Kidney (tissue), 14 donors: Measurements from ENCODE around the gene RECK. TPM values are rescaled to one million over a fixed set of nuclear protein-coding genes. Genes with fewer than 3 reads are reported as not detected.
"Not testable (repeated sequence)": the region's sequence is repeated elsewhere in the genome, so short reads cannot be mapped to it uniquely, and the experiment has no call there.

ENCODE experiments used
- DNase-seq, 5 donors: peaks; one replicate each; pipeline ENCODE4 v3.0.0-alpha.2; 2013 to 2020
- FAIRE-seq: peaks from 2 replicates; lab custom pipeline; 2012; peaks lifted over from hg19 to GRCh38; lab: Jason Lieb, UNC
- H3K27ac ChIP-seq, 2 donors: one replicate each; pipeline ENCODE4 v1.7.0; 2013; ENCODE audit warnings: low read depth in 2 of 2, low read length in 2 of 2, inconsistent platforms in 1 of 2
- H3K27me3 ChIP-seq: one replicate; pipeline ENCODE4 v1.7.1; 2013; ENCODE audit warnings: low read length, inconsistent platforms; ENCODE audit not compliant: control insufficient read depth, insufficient read depth
- H3K36me3 ChIP-seq, 3 donors: one replicate each; pipeline versions ENCODE4 v1.7.0 to v1.7.1; 2013; ENCODE audit warnings: low read length in 3 of 3, control low read depth in 1 of 3, inconsistent platforms in 1 of 3; ENCODE audit not compliant: insufficient read depth in 3 of 3, control insufficient read depth in 2 of 3
- H3K4me1 ChIP-seq, 3 donors: one replicate each; pipeline versions ENCODE4 v1.7.0 to v1.7.1; 2013; ENCODE audit warnings: low read length in 3 of 3, inconsistent platforms in 1 of 3, low read depth in 1 of 3; ENCODE audit not compliant: control insufficient read depth in 2 of 3, insufficient read depth in 2 of 3
- H3K4me3 ChIP-seq, 3 donors: one replicate each; pipeline versions ENCODE4 v1.7.0 to v1.8.1; 2013; ENCODE audit warnings: low read length in 3 of 3, control low read depth in 1 of 3, inconsistent platforms in 1 of 3
- H3K9ac ChIP-seq, 3 donors: one replicate each; pipeline versions ENCODE4 v1.7.0 to v1.7.1; 2013; ENCODE audit warnings: low read length in 3 of 3, control low read depth in 1 of 3, inconsistent platforms in 1 of 3
- H3K9me3 ChIP-seq, 3 donors: one replicate each; pipeline versions ENCODE4 v1.7.0 to v1.7.1; 2013; ENCODE audit warnings: low read length in 3 of 3, control low read depth in 1 of 3, inconsistent platforms in 1 of 3; ENCODE audit not compliant: control insufficient read depth in 2 of 3, insufficient read depth in 1 of 3
- CTCF ChIP-seq: IDR thresholded peaks from 3 replicates; pipeline ENCODE4 v1.5.1; 2012; ENCODE audit warnings: mild to moderate bottlenecking, moderate library complexity, borderline replicate concordance; ENCODE audit not compliant: insufficient read depth; ENCODE audit errors: extremely low read depth
- intact Hi-C: fragments of 100-400 bp; cut with DNase I; formaldehyde crosslinking; loops from one replicate; pipeline ENCODE4 v1.11.1; 2022
- polyA plus RNA-seq: library from polyadenylated mRNA; stranded (reverse); fragments of 350-450 nt; fragmentation: Illumina TruSeq; extraction: RNeasy Lipid Tissue Mini Kit (QIAGEN cat#74804); gene quantifications from one replicate; pipeline ENCODE4 v1.2.3, GENCODE V29; 2014; ENCODE audit warnings: low read depth, low replicate concordance; ENCODE audit not compliant: insufficient read depth
- total RNA-seq: library from RNA; stranded (reverse); fragmentation: NEBNext Ultra II Directional; extraction: Animal tissue kit (Norgen Biotek cat#: 25700); gene quantifications from one replicate; pipeline ENCODE4 v1.2.1, GENCODE V29; 2021
- donor health status: control.
- donor health status: control.
- donor health status: control.
- donor health status: control.
- donor health status: control.
- donor health status: DM: yes; HTN: yes; CAD: no.
- donor health status: Normal renal cell carcinoma (clear cell type).

RECK gene
- total and polyA plus RNA-seq, 2 donors from 2014 or later, result 4.5 to 10.4 TPM

DNA sequence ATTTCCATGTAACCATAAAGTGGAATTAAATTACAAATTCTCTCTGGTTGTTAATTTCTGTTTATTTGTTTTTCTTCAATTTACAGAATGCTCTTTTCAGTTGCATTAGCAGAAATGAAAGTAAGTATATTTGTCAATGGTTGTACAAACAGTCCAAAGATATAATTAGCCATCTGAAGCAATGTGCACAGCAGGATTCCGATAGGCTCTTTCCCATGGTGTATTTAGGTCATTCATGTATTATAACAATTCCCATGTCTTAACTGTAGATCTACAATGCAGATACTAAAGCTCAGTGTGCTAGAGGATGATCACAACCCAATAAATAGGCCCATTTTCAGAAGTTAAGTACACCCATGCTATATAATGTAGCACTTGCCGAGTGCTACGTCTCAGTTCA, 43.8 kb downstream of the RECK start:
- H3K9me3 ChIP-seq, result no peaks in the 10 kb centered on the region
- no peaks in the 10 kb centered on the region for H3K36me3 ChIP-seq
- intact Hi-C loops, result no loop called here
- no peak overlapping the region for H3K9ac ChIP-seq
- no peak overlapping the region for H3K4me3 ChIP-seq
- no peaks in the 10 kb centered on the region for H3K27me3 ChIP-seq
- DNase-seq, result no peak
- no peaks in the 10 kb centered on the region for H3K4me1 ChIP-seq
- no peak for FAIRE-seq
- TF ChIP-seq CTCF, result no peak
- H3K27ac ChIP-seq, result no peak overlapping the region

GRCh38 chr9:36082931-36083330, 46.2 kb downstream of the RECK start:
- Histone ChIP-seq H3K27me3 (no peaks in the 10 kb centered on the region), H3K4me1 (no peaks in the 10 kb centered on the region), H3K27ac (no peak overlapping the region), H3K9ac (no peak overlapping the region), H3K4me3 (no peak overlapping the region), H3K9me3 (no peaks in the 10 kb centered on the region), H3K36me3 (no peaks in the 10 kb centered on the region)
- no peak for FAIRE-seq
- peak in 2 of 5 donors; percentile 28 to 55 for DNase-seq
- intact Hi-C loops, result no loop called here
- TF ChIP-seq CTCF, result no peak

GRCh38 chr9:36086442-36086841, 49.7 kb downstream of the RECK start:
- FAIRE-seq (no peak), DNase-seq (no peak)
- intact Hi-C loops, result no loop called here
- no peak overlapping the region for H3K4me3 ChIP-seq
- H3K4me1 ChIP-seq, result peaks cover 0 to 3% (median 2%) of the 10 kb centered on the region in 3 donors
- H3K27ac ChIP-seq, result no peak overlapping the region
- no peak for TF ChIP-seq CTCF
- H3K27me3 ChIP-seq, result no peaks in the 10 kb centered on the region
- no peaks in the 10 kb centered on the region for H3K9me3 ChIP-seq
- no peak overlapping the region for H3K9ac ChIP-seq
- H3K36me3 ChIP-seq, result no peaks in the 10 kb centered on the region

GRCh38 chr9:36087054-36087453, 50.3 kb downstream of the RECK start:
- H3K9ac ChIP-seq, H3K36me3 ChIP-seq, H3K27me3 ChIP-seq, H3K4me1 ChIP-seq, H3K27ac ChIP-seq, intact Hi-C loops, H3K4me3 ChIP-seq, FAIRE-seq, H3K9me3 ChIP-seq, DNase-seq: not testable (repeated sequence)
